RWPE1 (cell line): ENCODE results near the gene TTC28.

Source experiments
- CTCF ChIA-PET: fragments of 350-600 bp; sonication (Branson Sonifier 250); formaldehyde crosslinking; extraction: SDS; loops from one replicate; lab custom pipeline; 2021; lab: Yijun Ruan, JAX
- POLR2A ChIA-PET: fragments of 400-600 bp; formaldehyde crosslinking; extraction: SDS; loops from one replicate; lab custom pipeline; 2020; ENCODE audit warnings: antibody characterized with exemption; ENCODE audit not compliant: low non-redundant PET; lab: Yijun Ruan, JAX
- DNase-seq: peaks from one replicate; pipeline ENCODE4 v3.0.0; 2012; ENCODE audit warnings: low spot score
- H3K27ac ChIP-seq: fragments of 450-650 bp; 2 replicates; pipeline ENCODE4 v1.5.1; 2017
- CTCF ChIP-seq: fragments of 450-650 bp; conservative IDR thresholded peaks from 2 replicates; pipeline ENCODE4 v1.5.1; 2017; ENCODE audit warnings: low read depth, mild to moderate bottlenecking

TTC28 gene

GRCh38 chr22:27989758-27990450 lies 689.7 kb downstream of the TTC28 start:
- CTCF ChIA-PET: interaction anchor here (0.5 kb wide), 1 partner anchor 18 kb away, joined by 4 read pairs; no protein-coding TSS in a partner anchor
- no peak overlapping the region; the same call in 1 of the 2 replicates for H3K27ac ChIP-seq
- POLR2A ChIA-PET: no interaction called here
- no peak for DNase-seq
- TF ChIP-seq CTCF: no peak

- CTCF ChIA-PET: no interaction called here
- H3K27ac ChIP-seq: no peak overlapping the region
- DNase-seq: no peak
- no peak for TF ChIP-seq CTCF
- POLR2A ChIA-PET: no interaction called here
Measured at GRCh38 chr22:27988704-27989103, 690.9 kb downstream of the TTC28 start.

- ChIA-PET CTCF (no interaction called here), POLR2A (no interaction called here)
- DNase-seq: no peak
- no peak for TF ChIP-seq CTCF
- H3K27ac ChIP-seq: no peak overlapping the region
Measured at GRCh38 chr22:27987557-27987956, 692.1 kb downstream of the TTC28 start.

GRCh38 chr22:27986937-27987336 lies 692.7 kb downstream of the TTC28 start:
- ChIA-PET CTCF (no interaction called here), POLR2A (no interaction called here)
- no peak overlapping the region for H3K27ac ChIP-seq
- TF ChIP-seq CTCF: no peak
- no peak for DNase-seq

GRCh38 chr22:27986459-27986858 lies 693.2 kb downstream of the TTC28 start:
- no peak overlapping the region for H3K27ac ChIP-seq
- ChIA-PET POLR2A (no interaction called here), CTCF (no interaction called here)
- DNase-seq: no peak
- no peak for TF ChIP-seq CTCF

GRCh38 chr22:27985323-27986275 lies 694.0 kb downstream of the TTC28 start:
- CTCF ChIA-PET: no interaction called here
- no peak for TF ChIP-seq CTCF
- no peak for DNase-seq
- no peak overlapping the region for H3K27ac ChIP-seq
- POLR2A ChIA-PET: no interaction called here
